Measurements from ENCODE around the gene PDE7B. TPM values are rescaled to one million over a fixed set of nuclear protein-coding genes. Genes with fewer than 3 reads are reported as not detected.
"Not testable (repeated sequence)": the region's sequence is repeated elsewhere in the genome, so short reads cannot be mapped to it uniquely, and the experiment has no call there.

The PDE7B gene
- total RNA-seq, 1 donor = 1.7 TPM

DNA sequence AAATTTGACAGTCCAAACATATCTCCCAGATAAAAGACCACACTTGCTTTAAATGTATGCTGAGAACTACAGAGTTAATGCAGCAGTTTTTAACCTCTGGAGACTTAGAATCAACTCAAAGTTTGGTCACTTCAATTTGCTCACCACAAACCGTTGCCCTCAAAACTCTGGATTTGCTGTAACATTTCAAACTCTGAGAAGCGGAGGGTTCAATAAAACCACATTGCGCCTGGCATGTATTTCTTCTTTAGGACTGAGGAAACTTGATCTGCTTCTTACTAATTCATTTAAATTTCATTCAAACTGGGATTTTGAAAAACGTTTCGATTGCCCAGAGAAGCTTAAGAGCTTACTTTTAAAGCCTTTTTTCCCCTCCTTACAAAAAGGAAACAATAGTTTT, 282.8 kb downstream of the PDE7B start:
- no peak overlapping the region for H3K4me3 ChIP-seq (ENCODE audit: low read depth, low read length)
- TF ChIP-seq, protein P1, sequence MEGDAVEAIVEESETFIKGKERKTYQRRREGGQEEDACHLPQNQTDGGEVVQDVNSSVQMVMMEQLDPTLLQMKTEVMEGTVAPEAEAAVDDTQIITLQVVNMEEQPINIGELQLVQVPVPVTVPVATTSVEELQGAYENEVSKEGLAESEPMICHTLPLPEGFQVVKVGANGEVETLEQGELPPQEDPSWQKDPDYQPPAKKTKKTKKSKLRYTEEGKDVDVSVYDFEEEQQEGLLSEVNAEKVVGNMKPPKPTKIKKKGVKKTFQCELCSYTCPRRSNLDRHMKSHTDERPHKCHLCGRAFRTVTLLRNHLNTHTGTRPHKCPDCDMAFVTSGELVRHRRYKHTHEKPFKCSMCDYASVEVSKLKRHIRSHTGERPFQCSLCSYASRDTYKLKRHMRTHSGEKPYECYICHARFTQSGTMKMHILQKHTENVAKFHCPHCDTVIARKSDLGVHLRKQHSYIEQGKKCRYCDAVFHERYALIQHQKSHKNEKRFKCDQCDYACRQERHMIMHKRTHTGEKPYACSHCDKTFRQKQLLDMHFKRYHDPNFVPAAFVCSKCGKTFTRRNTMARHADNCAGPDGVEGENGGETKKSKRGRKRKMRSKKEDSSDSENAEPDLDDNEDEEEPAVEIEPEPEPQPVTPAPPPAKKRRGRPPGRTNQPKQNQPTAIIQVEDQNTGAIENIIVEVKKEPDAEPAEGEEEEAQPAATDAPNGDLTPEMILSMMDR (IDR thresholded peaks at IDR 0.05; ENCODE audit: insufficient read depth, low read depth, low read length) = no peak
- no peak for DNase-seq (ENCODE audit: low read depth)

DNA sequence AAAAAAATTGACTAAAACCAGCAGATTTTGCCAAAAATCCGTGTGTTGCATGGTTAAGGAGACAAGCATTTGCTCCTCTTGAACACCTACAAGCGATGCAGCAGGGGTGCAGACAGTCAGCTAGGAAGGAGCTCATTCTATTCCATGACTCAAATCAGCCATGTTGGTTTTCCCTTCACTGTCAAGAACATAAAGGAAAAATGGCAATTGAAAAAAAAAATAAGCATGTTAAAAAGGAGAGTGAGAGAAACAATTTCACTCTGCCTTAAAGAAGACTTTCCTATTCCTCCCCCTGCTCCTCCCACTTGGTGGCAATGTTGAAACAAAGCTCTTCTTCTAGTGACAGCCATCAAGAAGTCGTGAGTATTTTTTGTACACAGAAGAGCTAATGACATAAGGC, 283.2 kb downstream of the PDE7B start:
- DNase-seq (ENCODE audit: low read depth) = no peak
- no peak overlapping the region for H3K4me3 ChIP-seq (ENCODE audit: low read depth, low read length)
- TF ChIP-seq, protein P1 (IDR thresholded peaks at IDR 0.05; ENCODE audit: insufficient read depth, low read depth, low read length) = no peak

DNA sequence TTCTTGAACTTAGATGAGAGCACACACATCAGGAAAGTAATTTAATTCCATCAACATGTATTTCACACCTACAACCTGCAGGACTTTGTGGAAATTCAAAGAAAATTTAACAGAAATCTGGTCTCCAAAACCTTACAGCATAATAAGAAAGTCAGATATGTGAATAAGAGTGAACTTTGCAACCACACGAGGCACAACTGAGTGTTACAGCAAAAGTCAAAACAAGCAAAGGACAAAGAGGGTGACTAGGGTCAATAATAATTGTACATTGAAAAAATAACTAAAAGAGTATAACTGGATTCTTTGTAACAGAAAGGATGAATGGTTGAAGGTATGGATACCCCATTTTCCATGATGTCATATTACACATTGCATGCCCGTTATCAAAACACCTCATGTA, 284.8 kb downstream of the PDE7B start:
- DNase-seq (ENCODE audit: low read depth) = no peak
- TF ChIP-seq, protein P1 (IDR thresholded peaks at IDR 0.05; ENCODE audit: insufficient read depth, low read depth, low read length) = no peak
- no peak overlapping the region for H3K4me3 ChIP-seq (ENCODE audit: low read depth, low read length)

DNA sequence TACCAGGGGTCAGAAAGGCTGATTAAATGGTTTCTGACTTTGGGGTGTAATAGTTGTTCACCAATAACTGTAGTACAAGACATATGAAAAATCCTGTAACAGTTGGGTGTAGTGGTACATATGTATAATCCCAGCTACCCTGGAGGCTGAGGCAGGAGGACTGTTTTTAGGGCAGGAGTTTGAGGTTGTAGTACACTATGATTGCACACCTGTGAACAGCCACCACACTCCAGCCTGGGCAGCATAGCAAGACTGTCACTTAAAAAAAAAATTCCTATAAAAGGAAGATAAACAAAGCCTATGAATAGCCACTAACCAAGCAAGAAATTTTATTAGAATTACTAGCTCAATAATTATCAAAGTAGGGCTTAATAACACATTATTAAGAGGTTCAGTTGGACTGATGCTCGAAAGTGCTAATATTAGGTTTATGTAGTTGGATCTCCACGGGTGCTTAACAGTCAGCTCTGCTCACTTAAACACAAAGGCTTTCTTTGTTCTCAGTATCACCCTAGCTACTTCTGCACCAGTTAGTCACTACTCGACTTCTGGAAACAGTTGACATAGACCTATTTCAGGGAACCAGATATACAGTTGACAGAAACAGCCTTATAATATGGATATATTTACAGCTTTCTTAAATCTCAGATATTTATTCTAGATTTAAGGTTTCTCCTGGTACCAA, 285.6 kb downstream of the PDE7B start:
- TF ChIP-seq, protein P1 (IDR thresholded peaks at IDR 0.05; ENCODE audit: insufficient read depth, low read depth, low read length) = no peak
- DNase-seq (ENCODE audit: low read depth) = no peak

DNA sequence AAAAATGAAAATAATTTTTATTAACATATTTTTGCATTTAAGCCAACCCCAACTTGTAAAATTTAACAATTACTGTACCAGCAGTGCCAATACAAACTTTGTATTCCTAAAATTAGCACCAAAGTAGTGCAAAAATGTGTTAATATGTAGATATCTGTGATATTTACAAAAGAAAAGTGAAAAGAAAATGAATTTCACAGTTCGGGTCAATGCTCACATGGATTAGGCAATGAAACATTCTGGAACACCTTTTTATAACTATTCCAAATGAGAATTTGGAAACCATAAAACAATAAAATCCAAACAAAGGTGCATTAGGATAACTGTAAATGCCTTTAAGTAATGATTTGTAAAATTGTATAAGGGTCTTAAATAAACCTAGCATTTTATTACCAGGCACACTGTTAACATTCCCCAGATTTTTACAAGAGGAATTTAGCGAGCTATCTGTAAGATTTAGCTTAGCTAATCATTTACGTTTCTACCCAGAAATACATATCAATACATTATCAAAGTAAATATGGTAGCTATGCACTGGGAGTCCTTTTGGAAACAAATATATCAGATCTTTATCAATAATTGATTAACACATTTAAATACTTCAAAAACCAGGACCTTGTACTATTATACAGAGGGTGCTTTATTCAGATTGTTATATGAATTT, 286.4 kb downstream of the PDE7B start:
- DNase-seq (ENCODE audit: low read depth) = no peak
- TF ChIP-seq, protein P1 (IDR thresholded peaks at IDR 0.05; ENCODE audit: insufficient read depth, low read depth, low read length) = no peak
- H3K4me3 ChIP-seq (ENCODE audit: low read depth, low read length) = no peak overlapping the region

More for the DNA sequence above, 285.6 kb downstream of the PDE7B start:
- H3K4me3 ChIP-seq (ENCODE audit: low read depth, low read length) = no peak overlapping the region

DNA sequence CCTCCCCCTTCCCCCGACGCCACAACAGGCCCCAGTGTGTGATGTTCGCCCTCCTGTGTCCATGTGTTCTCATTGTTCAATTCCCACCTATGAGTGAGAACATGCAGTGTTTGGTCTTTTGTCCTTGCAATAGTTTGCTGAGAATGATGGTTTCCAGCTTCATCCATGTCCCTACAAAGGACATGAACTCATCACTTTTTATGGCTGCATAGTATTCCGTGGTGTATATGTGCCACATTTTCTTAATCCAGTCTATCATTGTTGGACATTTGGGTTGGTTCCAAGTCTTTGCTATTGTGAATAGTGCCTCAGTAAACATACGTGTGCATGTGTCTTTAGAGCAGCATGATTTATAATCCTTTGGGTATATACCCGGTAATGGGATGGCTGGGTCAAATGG, 287.6 kb downstream of the PDE7B start:
- DNase-seq (ENCODE audit: low read depth); H3K4me3 ChIP-seq (ENCODE audit: low read depth, low read length): not testable (repeated sequence)

DNA sequence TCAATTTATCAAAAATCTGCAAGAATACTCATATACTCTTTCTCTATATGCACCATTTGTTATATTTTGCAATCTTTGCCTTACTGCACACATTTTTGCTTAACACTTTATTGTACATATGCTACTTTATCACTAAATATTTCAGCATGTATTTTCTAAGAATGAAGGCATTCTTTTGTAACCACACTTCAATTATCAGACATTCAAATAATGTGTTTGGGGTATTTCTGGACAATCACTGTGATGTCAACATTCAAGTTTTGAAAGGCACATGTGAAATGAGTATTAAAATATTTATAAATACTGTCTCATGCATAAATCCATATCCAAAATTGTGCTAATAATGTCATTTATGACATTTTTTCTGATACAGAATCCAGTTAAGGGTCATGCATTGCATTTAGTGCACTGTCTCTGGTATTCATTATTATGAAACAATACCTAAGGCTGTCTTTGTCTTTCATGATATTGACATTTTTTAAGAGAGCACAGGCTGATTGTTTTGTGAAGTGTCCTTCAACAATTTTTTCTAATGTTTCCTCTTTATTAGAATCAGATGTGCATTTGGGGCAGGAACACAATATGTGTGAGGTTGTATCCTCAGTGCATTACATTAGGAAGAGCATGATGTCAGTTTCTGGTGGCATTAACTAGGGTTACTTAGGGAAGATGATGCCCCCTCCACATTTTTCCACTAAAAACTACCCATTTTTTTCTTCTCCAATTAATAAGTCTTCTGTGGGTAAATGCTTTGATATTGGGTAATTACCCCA, 292.9 kb downstream of the PDE7B start:
- no peak for DNase-seq (ENCODE audit: low read depth)
- TF ChIP-seq, protein P1 (IDR thresholded peaks at IDR 0.05; ENCODE audit: insufficient read depth, low read depth, low read length) = no peak
- no peak overlapping the region for H3K4me3 ChIP-seq (ENCODE audit: low read depth, low read length)

Data from fibroblast of villous mesenchyme (primary cell).